Measurements from ENCODE around the gene PARD3B.

DNA sequence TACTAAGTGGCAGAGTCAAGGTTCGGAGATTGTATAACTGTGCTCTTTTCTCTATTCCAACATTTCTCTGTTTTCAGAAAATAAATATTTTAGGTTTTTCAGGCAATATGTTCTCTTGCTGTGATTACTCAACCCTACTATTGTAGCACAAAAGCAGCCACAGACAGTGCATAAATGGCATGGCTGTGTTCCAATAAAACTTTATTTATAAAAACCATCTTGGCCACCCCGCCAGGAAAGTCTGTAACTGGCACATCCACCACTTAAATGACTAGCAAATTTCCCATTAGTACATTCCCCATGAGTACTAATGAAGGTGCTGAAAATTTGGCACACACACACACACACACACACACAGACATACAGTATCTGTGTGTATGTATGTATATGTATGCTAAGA lies 30.8 kb upstream of the PARD3B start:
- TF ChIP-seq, protein P1, sequence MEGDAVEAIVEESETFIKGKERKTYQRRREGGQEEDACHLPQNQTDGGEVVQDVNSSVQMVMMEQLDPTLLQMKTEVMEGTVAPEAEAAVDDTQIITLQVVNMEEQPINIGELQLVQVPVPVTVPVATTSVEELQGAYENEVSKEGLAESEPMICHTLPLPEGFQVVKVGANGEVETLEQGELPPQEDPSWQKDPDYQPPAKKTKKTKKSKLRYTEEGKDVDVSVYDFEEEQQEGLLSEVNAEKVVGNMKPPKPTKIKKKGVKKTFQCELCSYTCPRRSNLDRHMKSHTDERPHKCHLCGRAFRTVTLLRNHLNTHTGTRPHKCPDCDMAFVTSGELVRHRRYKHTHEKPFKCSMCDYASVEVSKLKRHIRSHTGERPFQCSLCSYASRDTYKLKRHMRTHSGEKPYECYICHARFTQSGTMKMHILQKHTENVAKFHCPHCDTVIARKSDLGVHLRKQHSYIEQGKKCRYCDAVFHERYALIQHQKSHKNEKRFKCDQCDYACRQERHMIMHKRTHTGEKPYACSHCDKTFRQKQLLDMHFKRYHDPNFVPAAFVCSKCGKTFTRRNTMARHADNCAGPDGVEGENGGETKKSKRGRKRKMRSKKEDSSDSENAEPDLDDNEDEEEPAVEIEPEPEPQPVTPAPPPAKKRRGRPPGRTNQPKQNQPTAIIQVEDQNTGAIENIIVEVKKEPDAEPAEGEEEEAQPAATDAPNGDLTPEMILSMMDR (IDR thresholded peaks at IDR 0.05) = no peak
- TF ChIP-seq POLR2AphosphoS5 (IDR thresholded peaks at IDR 0.05; ENCODE audit: low read depth, low read length) = no peak
- TF ChIP-seq, protein P2, sequence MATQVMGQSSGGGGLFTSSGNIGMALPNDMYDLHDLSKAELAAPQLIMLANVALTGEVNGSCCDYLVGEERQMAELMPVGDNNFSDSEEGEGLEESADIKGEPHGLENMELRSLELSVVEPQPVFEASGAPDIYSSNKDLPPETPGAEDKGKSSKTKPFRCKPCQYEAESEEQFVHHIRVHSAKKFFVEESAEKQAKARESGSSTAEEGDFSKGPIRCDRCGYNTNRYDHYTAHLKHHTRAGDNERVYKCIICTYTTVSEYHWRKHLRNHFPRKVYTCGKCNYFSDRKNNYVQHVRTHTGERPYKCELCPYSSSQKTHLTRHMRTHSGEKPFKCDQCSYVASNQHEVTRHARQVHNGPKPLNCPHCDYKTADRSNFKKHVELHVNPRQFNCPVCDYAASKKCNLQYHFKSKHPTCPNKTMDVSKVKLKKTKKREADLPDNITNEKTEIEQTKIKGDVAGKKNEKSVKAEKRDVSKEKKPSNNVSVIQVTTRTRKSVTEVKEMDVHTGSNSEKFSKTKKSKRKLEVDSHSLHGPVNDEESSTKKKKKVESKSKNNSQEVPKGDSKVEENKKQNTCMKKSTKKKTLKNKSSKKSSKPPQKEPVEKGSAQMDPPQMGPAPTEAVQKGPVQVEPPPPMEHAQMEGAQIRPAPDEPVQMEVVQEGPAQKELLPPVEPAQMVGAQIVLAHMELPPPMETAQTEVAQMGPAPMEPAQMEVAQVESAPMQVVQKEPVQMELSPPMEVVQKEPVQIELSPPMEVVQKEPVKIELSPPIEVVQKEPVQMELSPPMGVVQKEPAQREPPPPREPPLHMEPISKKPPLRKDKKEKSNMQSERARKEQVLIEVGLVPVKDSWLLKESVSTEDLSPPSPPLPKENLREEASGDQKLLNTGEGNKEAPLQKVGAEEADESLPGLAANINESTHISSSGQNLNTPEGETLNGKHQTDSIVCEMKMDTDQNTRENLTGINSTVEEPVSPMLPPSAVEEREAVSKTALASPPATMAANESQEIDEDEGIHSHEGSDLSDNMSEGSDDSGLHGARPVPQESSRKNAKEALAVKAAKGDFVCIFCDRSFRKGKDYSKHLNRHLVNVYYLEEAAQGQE (IDR thresholded peaks at IDR 0.05; ENCODE audit: insufficient read depth in 1 of 2, low read depth in 2 of 2, low read length in 1 of 2) = no peak

All from Panc1 (cell line).